Activated CD8-positive, alpha-beta memory T cell treated with anti-CD3 and anti-CD28 coated beads for 48 hours (primary cell): ENCODE data around the gene REELD1.

Experiments
- DNase-seq, 3 experiments: peaks; one replicate each; pipeline ENCODE4 v3.0.0-alpha.2; 2020; ENCODE audit warnings: low read depth in 2 of 3, low spot score in 2 of 3

Gene REELD1

DNA sequence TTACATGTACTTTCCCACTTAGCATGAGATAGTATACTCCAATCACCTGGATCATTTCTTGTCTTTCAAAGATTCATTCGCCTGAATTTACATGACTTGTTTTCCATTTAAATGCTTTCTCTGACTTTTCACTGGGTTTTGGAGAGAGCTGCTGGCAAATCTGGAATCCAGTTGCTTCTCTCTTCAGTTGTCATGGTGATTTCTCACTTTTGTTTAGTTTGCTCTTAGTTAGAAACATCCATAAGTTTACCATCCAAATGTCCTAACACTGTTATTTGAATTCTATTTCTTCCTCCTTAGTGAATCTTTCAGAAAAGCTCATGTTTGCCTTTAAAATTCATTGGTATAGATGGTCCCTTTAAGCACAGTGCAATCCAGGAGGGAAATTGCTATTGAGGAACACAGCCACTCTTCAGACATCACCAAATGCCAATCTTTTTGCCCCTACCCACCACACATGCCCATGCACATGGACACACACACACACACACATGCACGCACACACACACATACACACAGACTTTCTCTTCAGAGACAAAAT is 51.7 kb downstream of the REELD1 start:
- no peak for DNase-seq

GRCh38 chr4:146267826-146268225 is 53.5 kb downstream of the REELD1 start:
- no peak for DNase-seq

- DNase-seq: no peak
These were observed 54.9 kb downstream of the REELD1 start for GRCh38 chr4:146269228-146269653.

DNA sequence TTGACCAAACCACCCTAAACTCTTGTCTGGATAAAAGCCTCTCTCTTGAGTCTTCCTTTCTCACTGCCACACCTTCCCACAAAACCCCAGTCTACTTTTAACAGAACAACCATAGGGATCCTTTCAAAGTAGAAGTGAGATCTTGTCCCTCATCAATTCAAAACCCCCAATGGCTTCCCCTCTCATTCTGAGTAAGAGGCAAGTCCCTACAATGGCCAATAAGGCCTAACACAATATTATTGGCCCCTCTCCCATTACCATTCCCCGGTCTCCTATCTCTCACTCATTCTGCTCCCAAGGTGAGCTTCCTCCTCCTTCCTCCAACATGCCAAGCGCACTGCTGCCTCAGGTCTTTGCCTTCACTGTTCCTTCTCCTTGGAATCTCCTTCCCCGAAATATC is 57.1 kb downstream of the REELD1 start:
- DNase-seq: no peak

GRCh38 chr4:146273204-146273901 is 59.0 kb downstream of the REELD1 start:
- no peak for DNase-seq

- DNase-seq: no peak
These were observed 60.4 kb downstream of the REELD1 start for GRCh38 chr4:146274774-146275173.

GRCh38 chr4:146275370-146275769 is 61.0 kb downstream of the REELD1 start:
- no peak for DNase-seq

DNA sequence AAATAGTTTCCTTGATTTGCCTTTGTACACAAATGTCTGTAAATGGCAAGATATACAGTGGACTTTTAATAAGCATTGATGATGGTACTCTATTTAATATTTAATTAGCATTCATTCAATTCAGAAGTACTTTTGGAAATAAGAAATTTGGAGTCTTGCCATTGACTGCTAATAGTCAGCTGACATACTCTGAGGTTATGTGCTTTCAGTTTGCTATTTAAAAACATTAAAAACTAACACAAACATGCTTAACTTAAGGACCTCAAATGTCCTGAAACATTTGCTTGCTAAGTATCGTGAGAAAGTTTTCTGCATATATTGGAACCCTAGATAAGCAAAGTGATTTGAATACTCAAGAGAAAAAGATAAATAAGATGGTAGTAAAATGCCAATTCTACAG is 64.6 kb downstream of the REELD1 start:
- no peak for DNase-seq
